Measurements from ENCODE around the gene PRDM15.

Gene PRDM15

GRCh38 chr21:41763398-41763931, 115.7 kb downstream of the PRDM15 start:
- no peak for DNase-seq (ENCODE audit: low spot score)

- no peak for DNase-seq (ENCODE audit: low spot score)
Measured at GRCh38 chr21:41762753-41763152, 116.4 kb downstream of the PRDM15 start.

GRCh38 chr21:41761934-41762635, 117.1 kb downstream of the PRDM15 start:
- DNase-seq (ENCODE audit: low spot score): no peak

GRCh38 chr21:41761211-41761933, 117.8 kb downstream of the PRDM15 start:
- DNase-seq (ENCODE audit: low spot score): no peak

DNA sequence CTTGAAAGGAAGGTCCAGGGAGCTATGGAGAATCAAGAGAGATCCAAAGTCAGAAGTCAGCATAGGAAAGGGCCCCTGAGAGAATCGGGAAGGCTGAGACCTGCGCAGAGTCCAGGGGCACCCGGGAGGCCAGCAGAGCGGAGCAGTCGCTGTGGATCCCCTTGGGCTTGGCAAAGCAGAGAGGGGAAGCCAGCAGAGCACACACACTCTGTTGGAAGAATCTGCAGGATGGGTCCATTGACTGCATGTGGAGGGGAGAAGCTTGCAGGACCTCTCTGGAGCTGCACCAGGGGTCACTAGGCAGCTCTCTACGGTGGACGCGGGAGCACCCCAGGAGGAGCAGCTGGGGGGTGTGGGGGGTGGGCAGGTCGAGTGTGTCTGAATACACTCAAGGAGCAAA, 118.7 kb downstream of the PRDM15 start:
- no peak for DNase-seq (ENCODE audit: low spot score)

- no peak for DNase-seq (ENCODE audit: low spot score)
Measured at GRCh38 chr21:41759926-41760325, 119.2 kb downstream of the PRDM15 start.

- DNase-seq (ENCODE audit: low spot score): no peak
Measured at GRCh38 chr21:41759214-41759840, 119.8 kb downstream of the PRDM15 start.

DNA sequence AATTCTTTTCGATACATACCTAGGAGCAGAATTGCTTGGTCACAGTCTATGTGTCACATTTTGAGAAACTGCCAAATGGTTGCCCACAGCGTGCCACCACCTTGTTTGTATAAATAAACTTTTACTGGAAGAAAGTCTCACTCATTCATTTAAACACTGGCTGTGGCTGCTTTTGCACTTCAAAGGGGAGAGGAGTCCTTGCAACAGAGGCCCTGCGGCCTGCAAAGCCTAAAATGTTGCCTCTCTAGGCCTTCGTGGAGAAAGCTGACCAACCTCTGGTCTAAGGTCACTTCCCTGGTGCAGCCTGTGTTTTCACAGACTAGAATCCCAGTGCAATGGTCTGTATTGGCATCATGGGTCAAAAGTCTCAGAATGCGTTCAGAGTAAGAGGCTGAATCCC, 120.6 kb downstream of the PRDM15 start:
- DNase-seq (ENCODE audit: low spot score): no peak

- no peak for DNase-seq (ENCODE audit: low spot score)
Measured at GRCh38 chr21:41755934-41756773, 123.0 kb downstream of the PRDM15 start.

GRCh38 chr21:41755258-41755933, 123.7 kb downstream of the PRDM15 start:
- DNase-seq (ENCODE audit: low spot score): no peak

DNA sequence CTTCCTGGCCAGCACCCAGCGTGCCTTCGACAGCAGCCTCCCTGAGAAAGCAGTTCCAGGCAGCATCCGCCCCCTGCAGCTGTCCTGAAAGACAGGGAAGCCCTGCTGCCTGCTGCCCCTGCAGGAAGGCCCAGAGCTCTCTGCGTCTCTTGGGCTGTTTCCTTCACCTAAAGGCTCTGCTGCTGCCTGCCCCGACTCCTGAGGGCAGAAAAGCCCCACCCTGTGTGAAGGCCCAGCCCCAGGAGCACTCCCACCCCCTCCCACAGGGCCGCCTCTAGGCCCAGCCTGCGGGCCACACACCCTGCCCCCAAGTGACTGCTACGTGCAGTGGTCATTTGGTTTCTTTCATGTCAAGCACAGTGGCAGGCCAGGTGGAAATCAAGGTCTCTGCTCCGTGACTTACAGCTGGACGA, 124.7 kb downstream of the PRDM15 start:
- DNase-seq (ENCODE audit: low spot score): no peak

DNA sequence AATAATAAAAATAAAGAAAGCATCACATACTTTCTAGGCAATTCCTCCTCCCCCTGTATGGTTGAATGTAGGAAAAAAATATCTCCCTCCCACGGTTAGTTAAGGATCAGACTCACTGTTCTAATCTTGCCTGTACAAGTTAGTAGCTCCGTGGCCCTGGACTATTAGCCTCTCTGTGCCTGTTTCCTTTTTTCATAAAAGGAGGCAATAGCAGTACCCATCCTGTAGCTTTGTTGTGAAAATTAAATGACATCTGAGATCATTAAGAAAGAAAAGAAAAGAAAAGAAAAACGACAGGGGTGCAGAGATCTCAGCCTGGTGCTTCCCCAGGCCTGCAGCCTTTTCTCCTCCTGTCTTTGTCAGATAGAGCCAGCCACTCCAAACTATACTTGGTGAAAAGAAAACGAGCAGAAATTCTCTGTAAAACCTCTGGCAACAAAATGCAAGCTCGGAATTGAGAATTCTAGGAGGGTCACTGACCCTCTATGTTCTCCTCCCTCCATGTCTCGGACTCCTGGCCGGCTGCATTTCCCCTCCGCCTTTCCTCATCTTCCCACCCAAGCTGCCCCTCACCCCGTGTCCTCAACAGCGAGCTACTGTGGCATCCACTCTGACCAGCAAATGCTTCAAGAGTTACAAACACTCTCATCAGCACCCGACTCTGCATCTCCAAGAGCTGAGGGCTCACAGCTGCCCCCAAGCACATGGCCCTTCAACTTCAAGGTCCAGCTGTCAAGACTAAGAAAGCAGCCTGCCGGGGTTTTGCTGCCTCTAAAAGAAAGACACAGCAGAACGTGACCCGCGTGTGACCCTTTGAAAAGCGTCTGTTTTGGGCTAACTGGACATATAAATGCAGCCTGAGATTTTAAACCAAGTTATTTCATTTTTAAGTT, 125.9 kb downstream of the PRDM15 start:
- no peak for DNase-seq (ENCODE audit: low spot score)

DNA sequence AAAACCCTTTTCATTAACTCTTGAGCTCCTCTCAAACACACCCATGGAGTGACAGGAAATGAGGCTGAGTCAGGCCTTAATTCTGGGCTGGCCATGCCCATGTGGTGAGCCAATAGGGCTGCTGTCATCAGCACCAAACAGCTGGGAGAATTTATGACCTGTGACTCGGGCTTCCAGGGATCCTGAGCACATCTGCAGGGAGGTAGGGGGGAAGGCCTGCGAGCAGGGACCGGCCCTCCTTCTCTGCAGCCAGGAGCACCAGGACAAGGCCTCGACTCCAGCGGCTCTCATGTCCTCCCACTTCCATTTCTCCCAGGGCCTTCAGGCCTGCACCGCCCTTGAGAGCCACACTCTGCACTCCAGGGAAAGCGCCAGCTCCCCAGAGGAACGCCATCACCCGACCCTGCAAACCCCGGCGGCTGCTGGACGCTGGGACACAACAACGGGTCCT, 126.9 kb downstream of the PRDM15 start:
- DNase-seq (ENCODE audit: low spot score): peak; percentile 80

- no peak for DNase-seq (ENCODE audit: low spot score)
Measured at GRCh38 chr21:41751611-41752011, 127.5 kb downstream of the PRDM15 start.

GRCh38 chr21:41750532-41751151, 128.5 kb downstream of the PRDM15 start:
- peak; percentile 8 for DNase-seq (ENCODE audit: low spot score)

GRCh38 chr21:41750051-41750450, 129.1 kb downstream of the PRDM15 start:
- no peak for DNase-seq (ENCODE audit: low spot score)

- DNase-seq (ENCODE audit: low spot score): no peak
Measured at GRCh38 chr21:41749286-41749685, 129.9 kb downstream of the PRDM15 start.

Measured in RKO (cell line).